ENCODE data around the gene COG7. TPM values are rescaled to one million over a fixed set of nuclear protein-coding genes. Genes with fewer than 3 reads are reported as not detected.
"Not testable (repeated sequence)": the region's sequence is repeated elsewhere in the genome, so short reads cannot be mapped to it uniquely, and the experiment has no call there.

COG7 gene
- total and polyA plus RNA-seq, 5 experiments from 2014 or later: 8.4 to 26.2 (median 10.9) TPM

- no peak overlapping the region for H3K4me3 Mint-ChIP-seq
- no peak overlapping the region for H3K27ac Mint-ChIP-seq
- H3K36me3 Mint-ChIP-seq: no peaks in the 10 kb centered on the region
- ATAC-seq (no peak), DNase-seq (no peak)
- peaks cover 0 to 11% (median 8%) of the 10 kb centered on the region in 5 donors for H3K27me3 Mint-ChIP-seq
- H3K9me3 Mint-ChIP-seq: no peaks in the 10 kb centered on the region
- H3K4me1 Mint-ChIP-seq: no peaks in the 10 kb centered on the region
- POLR2A ChIA-PET: no interaction called here
Measured at GRCh38 chr16:23377071-23377931, 75.7 kb downstream of the COG7 start.

- H3K27me3 Mint-ChIP-seq: peaks cover under 1 to 15% (median 8%) of the 10 kb centered on the region in 5 donors
- POLR2A ChIA-PET: no interaction called here
- no peaks in the 10 kb centered on the region for H3K9me3 Mint-ChIP-seq
Measured at GRCh38 chr16:23375643-23376042, 77.3 kb downstream of the COG7 start.

GRCh38 chr16:23374721-23375510, 78.1 kb downstream of the COG7 start:
- Mint-ChIP-seq H3K9me3 (no peaks in the 10 kb centered on the region), H3K4me3 (no peak overlapping the region), H3K36me3 (no peaks in the 10 kb centered on the region), H3K27ac (no peak overlapping the region), H3K4me1 (no peaks in the 10 kb centered on the region), H3K27me3 (peaks cover 1 to 22% (median 14%) of the 10 kb centered on the region in 5 donors)
- DNase-seq: no peak
- POLR2A ChIA-PET: no interaction called here
- no peak for ATAC-seq

More at GRCh38 chr16:23375643-23376042, 77.3 kb downstream of the COG7 start:
- ATAC-seq (no peak), DNase-seq (no peak)
- Mint-ChIP-seq H3K27ac (peak overlapping the region in 1 of 10 donors; percentile 40), H3K4me1 (no peaks in the 10 kb centered on the region), H3K4me3 (no peak overlapping the region), H3K36me3 (no peaks in the 10 kb centered on the region)

GRCh38 chr16:23373436-23374219, 79.4 kb downstream of the COG7 start:
- Mint-ChIP-seq H3K4me3 (no peak overlapping the region), H3K36me3 (no peaks in the 10 kb centered on the region), H3K27ac (no peak overlapping the region), H3K4me1 (no peaks in the 10 kb centered on the region), H3K9me3 (no peaks in the 10 kb centered on the region), H3K27me3 (peaks cover 1 to 22% (median 14%) of the 10 kb centered on the region in 5 donors)
- no peak for DNase-seq
- POLR2A ChIA-PET: no interaction called here
- no peak for ATAC-seq

GRCh38 chr16:23371368-23371767, 81.6 kb downstream of the COG7 start:
- Mint-ChIP-seq H3K36me3 (no peaks in the 10 kb centered on the region), H3K27me3 (peaks cover 1 to 22% (median 12%) of the 10 kb centered on the region in 5 donors), H3K4me3 (no peak overlapping the region), H3K9me3 (no peaks in the 10 kb centered on the region), H3K27ac (no peak overlapping the region), H3K4me1 (no peaks in the 10 kb centered on the region)
- POLR2A ChIA-PET: no interaction called here
- no peak for DNase-seq
- no peak for ATAC-seq

GRCh38 chr16:23369416-23369815, 83.6 kb downstream of the COG7 start:
- Mint-ChIP-seq H3K4me3 (no peak overlapping the region), H3K27ac (no peak overlapping the region), H3K4me1 (peaks cover 6 to 11% (median 9%) of the 10 kb centered on the region in 4 donors), H3K9me3 (no peaks in the 10 kb centered on the region), H3K36me3 (no peaks in the 10 kb centered on the region), H3K27me3 (peaks cover 1 to 22% (median 12%) of the 10 kb centered on the region in 5 donors)
- DNase-seq (no peak), ATAC-seq (no peak)
- POLR2A ChIA-PET: no interaction called here

GRCh38 chr16:23368469-23368868, 84.5 kb downstream of the COG7 start:
- peaks cover 1 to 17% (median 9%) of the 10 kb centered on the region in 5 donors for H3K27me3 Mint-ChIP-seq
- H3K4me3 Mint-ChIP-seq: no peak overlapping the region
- no peaks in the 10 kb centered on the region for H3K9me3 Mint-ChIP-seq
- no peak overlapping the region for H3K27ac Mint-ChIP-seq
- POLR2A ChIA-PET: no interaction called here
- H3K4me1 Mint-ChIP-seq: peaks cover 6 to 11% (median 10%) of the 10 kb centered on the region in 4 donors
- no peaks in the 10 kb centered on the region for H3K36me3 Mint-ChIP-seq
- no peak for DNase-seq
- ATAC-seq: no peak

GRCh38 chr16:23367988-23368387, 85.0 kb downstream of the COG7 start:
- Mint-ChIP-seq H3K27me3 (peaks cover 1 to 12% (median 6%) of the 10 kb centered on the region in 5 donors), H3K9me3 (no peaks in the 10 kb centered on the region), H3K4me3 (no peak overlapping the region), H3K36me3 (no peaks in the 10 kb centered on the region), H3K27ac (no peak overlapping the region), H3K4me1 (peaks cover 6 to 11% (median 10%) of the 10 kb centered on the region in 4 donors)
- ATAC-seq: no peak
- POLR2A ChIA-PET: no interaction called here
- no peak for DNase-seq

- H3K27ac Mint-ChIP-seq: no peak overlapping the region
- no peak for ATAC-seq
Measured at GRCh38 chr16:23367564-23367963, 85.4 kb downstream of the COG7 start.

GRCh38 chr16:23366341-23366740, 86.6 kb downstream of the COG7 start:
- H3K9me3 Mint-ChIP-seq, POLR2A ChIA-PET, H3K4me3 Mint-ChIP-seq, H3K36me3 Mint-ChIP-seq, DNase-seq, H3K27ac Mint-ChIP-seq, ATAC-seq: not testable (repeated sequence)
- Mint-ChIP-seq H3K4me1 (peaks cover 6 to 11% (median 10%) of the 10 kb centered on the region in 4 donors), H3K27me3 (peaks cover 1 to 12% (median 6%) of the 10 kb centered on the region in 5 donors)

More at GRCh38 chr16:23367564-23367963, 85.4 kb downstream of the COG7 start:
- Mint-ChIP-seq H3K9me3 (no peaks in the 10 kb centered on the region), H3K27me3 (peaks cover 1 to 12% (median 6%) of the 10 kb centered on the region in 5 donors), H3K36me3 (no peaks in the 10 kb centered on the region), H3K4me3 (no peak overlapping the region), H3K4me1 (peaks cover 6 to 11% (median 10%) of the 10 kb centered on the region in 4 donors)
- POLR2A ChIA-PET: no interaction called here
- DNase-seq: no peak

- POLR2A ChIA-PET: no interaction called here
- H3K27ac Mint-ChIP-seq: peak overlapping the region in 7 of 10 donors; percentile 13 to 88 (median 18)
- H3K4me1 Mint-ChIP-seq: peaks cover 6 to 11% (median 10%) of the 10 kb centered on the region in 4 donors
- peaks cover 1 to 8% (median 6%) of the 10 kb centered on the region in 5 donors for H3K27me3 Mint-ChIP-seq
- no peaks in the 10 kb centered on the region for H3K36me3 Mint-ChIP-seq
- no peak overlapping the region for H3K4me3 Mint-ChIP-seq
- DNase-seq (no peak), ATAC-seq (no peak)
- H3K9me3 Mint-ChIP-seq: no peaks in the 10 kb centered on the region
Measured at GRCh38 chr16:23365602-23366240, 87.3 kb downstream of the COG7 start.

Measured in naive thymus-derived CD8-positive, alpha-beta T cell (primary cell).